Esophagus muscularis mucosa (tissue), 3 donors: ENCODE results near the gene TSHR.

Experiments
- CTCF ChIP-seq, 3 experiments: fragments of 200-600 bp in 2 of 3; fragments of 450-650 bp in 1 of 3; sonication (generic) in 2 of 3; IDR thresholded peaks; one replicate each; pipeline ENCODE4 v1.5.1; 2017 to 2019; ENCODE audit warnings: antibody characterized with exemption in 3 of 3, mild to moderate bottlenecking in 2 of 3, moderate library complexity in 1 of 3
- POLR2A ChIP-seq: fragments of 450-650 bp; IDR thresholded peaks from one replicate; pipeline ENCODE4 v1.6.1; 2017; ENCODE audit warnings: antibody characterized with exemption, moderate library complexity, mild to moderate bottlenecking, low read depth

GRCh38 chr14:81018684-81019083 is 63.3 kb downstream of the TSHR start:
- TF ChIP-seq CTCF (IDR thresholded peaks at IDR 0.05) (no peak), POLR2A (no peak)
